ENCODE measurements around the gene BAAT. TPM values are rescaled to one million over a fixed set of nuclear protein-coding genes. Genes with fewer than 3 reads are reported as not detected.
"Not testable (repeated sequence)": the region's sequence is repeated elsewhere in the genome, so short reads cannot be mapped to it uniquely, and the experiment has no call there.

Gene BAAT
- total RNA-seq (under 1 TPM in 3 of 7 donors, not detected in 4; 0.10 to 0.31 (median 0.12) TPM), polyA plus RNA-seq (not detected)
- long read RNA-seq, donor 1, result 0 reads
- long read RNA-seq, donor 2, result 0 reads
- long read RNA-seq, donor 3, result 0 reads

GRCh38 chr9:101384873-101385536 lies at the start of gene BAAT:
Gene BAAT, minus strand, starts transcription at chr9:101385006. Its CDS starts 13,602 bp downstream, at chr9:101371404.
- H3K27me3 ChIP-seq; H3K36me3 ChIP-seq; H3K27ac ChIP-seq; H3K4me3 ChIP-seq; H3K4me1 ChIP-seq (ENCODE audit: insufficient read depth); H3K9me3 ChIP-seq; intact Hi-C loops (cut with DNase I); DNase-seq: not testable (repeated sequence)
- 91 to 92% (median 92%) methylated on average over 11 of the region's 11 CpGs for WGBS, 3 donors

DNA sequence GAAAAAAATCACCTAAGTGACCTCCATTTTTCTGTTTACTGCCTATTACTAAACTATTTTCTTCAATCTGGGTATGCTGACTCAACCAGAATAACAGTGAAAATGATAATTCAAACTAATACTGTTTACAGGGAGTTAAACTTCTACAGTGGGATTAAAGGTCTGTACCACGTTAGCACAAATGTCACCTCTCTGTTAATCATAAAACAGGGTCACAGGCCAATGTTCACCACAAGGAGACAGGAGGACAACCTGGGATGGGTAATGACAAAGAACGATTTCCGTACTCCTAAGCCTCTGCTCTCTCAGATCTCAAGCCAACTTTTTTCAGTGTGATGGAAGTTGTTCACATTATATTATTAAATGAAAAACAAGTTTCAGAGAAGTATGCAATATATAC lies 48.4 kb upstream of the BAAT start:
- 44 to 57% (median 56%) methylated on average over 3 of the region's 3 CpGs for WGBS, 3 donors
- H3K9me3 ChIP-seq, result no peaks in the 10 kb centered on the region
- H3K27ac ChIP-seq, result no peak overlapping the region
- no peaks in the 10 kb centered on the region for H3K4me1 ChIP-seq (ENCODE audit: insufficient read depth)
- no peak overlapping the region for H3K4me3 ChIP-seq
- no peak for DNase-seq
- intact Hi-C loops (cut with DNase I), result no loop called here
- H3K36me3 ChIP-seq, result no peaks in the 10 kb centered on the region
- TF ChIP-seq CTCF (IDR thresholded peaks at IDR 0.05), result no peak
- TF ChIP-seq EP300 (IDR thresholded peaks at IDR 0.05), result no peak
- no peak for TF ChIP-seq POLR2A (IDR thresholded peaks at IDR 0.05)
- no peaks in the 10 kb centered on the region for H3K27me3 ChIP-seq

GRCh38 chr9:101432740-101433139 lies 47.9 kb upstream of the BAAT start:
- 18 to 24% (median 21%) methylated on average over 1 of the region's 1 CpG for WGBS, 3 donors
- no peak for TF ChIP-seq POLR2A (IDR thresholded peaks at IDR 0.05)
- TF ChIP-seq EP300 (IDR thresholded peaks at IDR 0.05), result no peak
- no peak for TF ChIP-seq CTCF (IDR thresholded peaks at IDR 0.05)
- intact Hi-C loops (cut with DNase I), result no loop called here
- H3K4me1 ChIP-seq (ENCODE audit: insufficient read depth), result no peaks in the 10 kb centered on the region
- DNase-seq, result no peak
- no peak overlapping the region for H3K4me3 ChIP-seq
- H3K36me3 ChIP-seq, result no peaks in the 10 kb centered on the region
- H3K9me3 ChIP-seq, result no peaks in the 10 kb centered on the region
- no peak overlapping the region for H3K27ac ChIP-seq
- no peaks in the 10 kb centered on the region for H3K27me3 ChIP-seq

- Histone ChIP-seq H3K27ac (no peak overlapping the region), H3K4me3 (no peak overlapping the region), H3K4me1 (ENCODE audit: insufficient read depth) (no peaks in the 10 kb centered on the region), H3K9me3 (no peaks in the 10 kb centered on the region), H3K27me3 (no peaks in the 10 kb centered on the region), H3K36me3 (no peaks in the 10 kb centered on the region)
- no peak for DNase-seq
- intact Hi-C loops (cut with DNase I), result no loop called here
- TF ChIP-seq POLR2A (IDR thresholded peaks at IDR 0.05) (no peak), EP300 (IDR thresholded peaks at IDR 0.05) (no peak), CTCF (IDR thresholded peaks at IDR 0.05) (no peak)
Observed at GRCh38 chr9:101432171-101432570, 47.4 kb upstream of the BAAT start.

- Histone ChIP-seq H3K36me3 (no peaks in the 10 kb centered on the region), H3K4me3 (no peak overlapping the region), H3K4me1 (ENCODE audit: insufficient read depth) (no peaks in the 10 kb centered on the region), H3K27me3 (no peaks in the 10 kb centered on the region), H3K27ac (no peak overlapping the region), H3K9me3 (no peaks in the 10 kb centered on the region)
- intact Hi-C loops (cut with DNase I), result no loop called here
- no peak for TF ChIP-seq CTCF (IDR thresholded peaks at IDR 0.05)
- no peak for TF ChIP-seq POLR2A (IDR thresholded peaks at IDR 0.05)
- TF ChIP-seq EP300 (IDR thresholded peaks at IDR 0.05), result no peak
- no peak for DNase-seq
- 89 to 90% (median 90%) methylated on average over 7 of the region's 7 CpGs for WGBS, 3 donors
Observed at GRCh38 chr9:101429736-101430135, 44.9 kb upstream of the BAAT start.

Measured in ovary (tissue), 10 donors.